HK-2 (cell line): ENCODE results near the gene FRY.

Source experiments
- DNase-seq: peaks from one replicate; pipeline ENCODE4 v3.0.0-alpha.2; 2018; ENCODE audit not compliant: unreplicated experiment

FRY gene

GRCh38 chr13:32173881-32174280 is 142.3 kb downstream of the FRY start:
- no peak for DNase-seq

DNA sequence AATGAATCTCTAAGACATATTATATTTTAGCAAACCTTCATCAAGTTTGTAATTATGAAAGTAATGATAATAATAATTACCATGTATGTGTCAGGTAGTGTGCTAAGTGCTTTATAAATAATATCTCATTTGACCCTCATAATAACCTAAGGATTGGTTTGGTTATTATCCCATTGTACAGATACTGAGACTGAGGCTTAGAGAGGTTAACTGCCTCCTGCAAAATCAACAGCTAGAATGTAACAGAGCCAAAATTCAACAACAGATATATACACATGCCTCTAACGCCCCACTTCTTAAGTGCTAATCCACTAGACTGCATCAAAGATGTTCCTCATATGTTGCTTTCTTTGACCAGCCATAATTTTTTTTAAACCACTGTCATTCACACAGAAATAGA is 142.8 kb downstream of the FRY start:
- DNase-seq: no peak

DNA sequence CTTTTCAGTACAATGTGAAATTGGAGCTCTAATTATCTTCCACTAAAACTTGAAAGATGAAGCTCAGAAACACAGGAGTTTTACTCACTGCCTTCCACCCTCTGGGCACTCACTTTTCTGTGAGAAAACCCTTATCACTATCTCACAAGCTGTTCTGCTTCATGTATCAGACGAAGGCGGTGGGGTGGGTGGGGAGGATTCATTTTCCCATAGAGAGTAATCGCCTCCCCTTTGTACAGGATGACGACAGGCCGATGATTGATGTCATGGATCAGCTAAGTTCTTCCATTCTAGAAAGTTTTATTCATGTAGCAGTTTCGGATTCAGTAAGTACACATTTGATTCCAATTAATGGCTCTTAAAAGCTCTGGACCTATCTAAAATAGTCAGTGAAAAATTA is 143.7 kb downstream of the FRY start:
- no peak for DNase-seq

DNA sequence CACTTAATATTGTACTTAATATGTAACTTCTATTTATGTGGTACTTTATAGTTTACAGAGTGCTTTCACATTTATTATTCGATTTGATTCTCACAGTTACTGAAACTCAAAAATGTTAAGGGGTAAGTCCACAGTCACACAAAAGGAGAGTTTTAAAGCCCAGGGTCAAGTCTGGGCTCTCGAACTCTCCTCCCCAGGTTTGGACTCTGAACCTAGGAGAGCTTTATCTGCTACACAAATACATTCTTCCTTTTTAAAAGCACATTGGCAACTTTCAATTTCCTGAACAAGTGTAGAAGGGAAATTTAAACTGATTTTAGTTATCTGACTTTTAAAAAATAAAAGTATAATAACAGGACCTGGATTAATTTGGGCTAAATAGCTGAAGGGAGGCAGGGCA is 144.4 kb downstream of the FRY start:
- DNase-seq: no peak

- DNase-seq: no peak
Observed at GRCh38 chr13:32176696-32177095, 145.1 kb downstream of the FRY start.

GRCh38 chr13:32178763-32179162 is 147.2 kb downstream of the FRY start:
- no peak for DNase-seq

DNA sequence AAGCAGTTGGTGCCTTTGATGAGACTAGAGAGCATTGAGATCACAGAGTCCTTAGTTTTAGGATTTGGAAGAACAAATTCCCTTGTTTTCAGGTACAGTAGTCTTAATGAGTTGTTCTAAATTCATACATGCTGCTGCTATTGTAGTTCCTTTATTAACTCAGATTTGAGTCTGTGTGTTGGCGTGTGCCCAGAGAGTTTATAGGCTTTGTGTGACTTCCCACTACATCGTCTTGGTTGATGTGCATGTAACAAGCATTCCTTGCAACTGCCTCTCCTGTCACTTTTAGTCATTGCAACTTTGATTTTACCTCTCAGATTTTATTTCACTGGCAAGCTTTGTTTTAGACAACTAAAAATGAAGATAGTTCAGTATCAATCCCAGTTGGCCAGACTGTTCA is 148.1 kb downstream of the FRY start:
- DNase-seq: no peak

DNA sequence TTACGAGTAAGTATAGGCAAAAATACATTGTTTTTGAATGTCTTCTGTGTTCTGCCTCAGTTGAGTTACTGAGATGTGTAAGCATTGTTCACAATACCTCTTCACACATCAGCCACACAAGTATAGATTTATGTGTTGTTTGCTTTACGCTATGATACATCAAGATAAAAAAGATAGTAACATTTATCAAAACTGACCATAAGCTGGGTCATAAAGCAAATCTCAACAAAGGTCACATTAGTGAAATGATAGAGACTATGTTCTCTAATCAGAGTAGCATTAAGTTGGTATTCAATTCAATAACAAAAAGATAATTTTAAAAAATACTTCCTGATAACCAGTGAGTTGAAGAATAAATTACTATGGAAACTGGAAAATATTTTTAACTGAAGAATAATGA is 156.1 kb downstream of the FRY start:
- DNase-seq: no peak

DNA sequence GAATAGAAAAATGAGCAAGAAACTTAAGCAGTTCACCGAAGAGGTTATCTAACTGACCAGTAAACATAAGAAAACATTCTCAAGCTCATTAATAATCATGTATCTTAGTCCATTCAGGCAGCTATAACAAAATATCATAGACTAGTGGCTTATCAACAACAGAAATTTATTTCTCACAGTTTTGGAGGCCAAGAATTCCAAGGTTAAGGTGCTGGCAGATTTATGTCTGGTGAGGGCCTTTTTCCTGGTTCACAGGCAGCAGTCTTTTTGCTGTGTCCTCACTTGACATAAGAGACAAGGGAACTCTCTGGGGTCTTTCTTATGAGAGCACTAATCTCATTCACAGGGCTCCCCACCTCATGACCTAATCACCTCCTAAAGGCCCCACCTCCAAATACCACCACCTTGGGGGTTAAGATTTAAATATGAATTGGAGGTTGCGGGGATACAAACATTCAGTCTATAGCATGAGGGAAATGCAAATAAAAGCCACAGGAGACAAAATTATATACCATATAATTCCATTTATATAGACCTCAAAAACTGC is 160.0 kb downstream of the FRY start:
- no peak for DNase-seq

GRCh38 chr13:32195713-32196112 is 164.1 kb downstream of the FRY start:
- DNase-seq: no peak

DNA sequence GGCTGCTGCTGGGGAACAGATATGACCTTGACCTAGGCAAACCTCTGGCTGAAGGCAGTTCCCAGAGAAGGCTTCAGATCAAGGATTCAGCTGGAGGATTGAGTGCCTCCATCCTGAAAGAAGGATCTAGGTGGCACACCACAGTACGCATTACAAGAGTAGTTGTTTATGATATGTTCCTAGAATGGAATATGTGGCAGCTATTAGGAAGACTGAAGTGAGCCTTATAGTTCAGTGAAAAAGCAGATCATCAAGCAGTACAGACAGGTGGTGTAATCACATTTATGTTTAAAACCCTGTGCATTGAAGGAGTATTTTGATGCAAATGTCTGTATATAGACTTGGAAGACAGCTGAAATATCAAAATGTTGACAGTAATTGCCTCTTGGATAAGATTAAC is 167.6 kb downstream of the FRY start:
- DNase-seq: no peak

DNA sequence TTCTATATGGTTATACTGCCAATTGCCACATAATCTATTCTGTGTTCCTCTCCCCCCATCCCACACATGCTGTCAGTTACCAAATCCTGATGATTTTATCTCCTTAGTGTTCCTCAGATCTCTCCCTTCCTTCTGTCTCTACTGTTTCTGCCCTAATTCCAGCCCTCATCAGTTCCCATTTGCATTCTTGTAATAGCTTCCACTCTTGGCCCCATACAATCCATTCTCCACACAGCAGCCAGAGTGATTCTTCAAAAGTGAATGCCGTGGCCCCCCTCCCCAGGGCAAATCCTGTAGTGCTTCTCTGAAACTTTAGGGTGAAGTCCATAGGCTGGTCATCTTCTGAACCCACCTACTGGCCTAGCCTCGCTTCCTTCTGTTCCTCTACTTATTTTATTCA is 169.2 kb downstream of the FRY start:
- DNase-seq: no peak

GRCh38 chr13:32201809-32202208 is 170.2 kb downstream of the FRY start:
- DNase-seq: no peak

DNA sequence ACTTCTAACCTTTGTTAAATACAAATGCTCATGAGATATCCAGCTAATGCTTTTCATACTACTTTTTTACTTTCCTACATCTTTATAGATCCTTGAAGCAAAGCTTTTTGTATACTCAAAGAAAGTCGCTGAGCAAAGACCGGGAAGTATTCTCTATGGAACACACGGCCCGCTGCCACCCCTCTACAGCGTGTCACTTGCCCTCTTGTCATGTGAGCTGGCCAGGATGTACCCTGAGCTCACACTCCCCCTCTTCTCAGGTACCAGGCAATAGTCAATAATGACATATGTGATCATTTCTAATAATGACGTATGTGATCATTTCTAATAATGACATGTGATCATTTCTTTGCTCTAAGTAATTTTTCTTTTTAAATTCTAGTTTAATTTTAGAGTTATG is 170.7 kb downstream of the FRY start:
- DNase-seq: no peak

DNA sequence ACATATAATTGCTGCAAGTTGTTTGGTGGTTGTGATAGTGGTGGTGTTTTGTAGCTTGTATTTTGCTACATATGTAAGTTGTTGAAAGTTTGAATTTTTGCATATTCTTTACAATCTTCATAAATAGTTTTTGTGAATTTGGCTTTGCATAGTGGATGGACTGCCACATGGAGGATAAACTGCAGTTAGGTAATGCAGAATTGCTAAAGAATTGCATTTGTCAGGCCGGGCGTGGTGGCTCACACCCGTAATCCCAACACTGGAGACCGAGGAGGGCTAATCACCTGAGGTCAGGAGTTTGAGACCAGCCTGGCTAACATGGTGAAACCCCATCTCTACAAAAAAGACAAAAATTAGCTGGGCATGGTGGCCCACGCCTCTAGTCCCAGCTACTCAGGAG is 171.6 kb downstream of the FRY start:
- no peak for DNase-seq

DNA sequence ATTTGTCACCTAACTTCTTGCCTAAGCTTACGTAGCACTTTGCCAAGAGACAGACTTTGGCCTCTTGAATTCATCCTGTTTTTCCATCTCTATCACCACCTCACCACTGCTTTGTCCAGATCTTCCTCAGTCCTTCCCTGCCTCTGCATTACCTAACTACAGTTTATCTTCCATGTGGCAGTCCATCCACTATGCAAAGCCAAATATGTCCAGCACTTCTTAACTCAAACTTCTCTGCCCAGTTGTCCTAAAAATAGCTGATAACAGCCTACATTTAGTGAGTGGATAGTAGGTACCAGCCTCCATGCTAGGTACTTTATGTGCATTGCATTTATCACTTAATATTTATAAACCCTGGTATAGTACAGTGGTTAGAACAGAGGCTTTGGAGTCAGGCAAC is 172.2 kb downstream of the FRY start:
- DNase-seq: no peak

DNA sequence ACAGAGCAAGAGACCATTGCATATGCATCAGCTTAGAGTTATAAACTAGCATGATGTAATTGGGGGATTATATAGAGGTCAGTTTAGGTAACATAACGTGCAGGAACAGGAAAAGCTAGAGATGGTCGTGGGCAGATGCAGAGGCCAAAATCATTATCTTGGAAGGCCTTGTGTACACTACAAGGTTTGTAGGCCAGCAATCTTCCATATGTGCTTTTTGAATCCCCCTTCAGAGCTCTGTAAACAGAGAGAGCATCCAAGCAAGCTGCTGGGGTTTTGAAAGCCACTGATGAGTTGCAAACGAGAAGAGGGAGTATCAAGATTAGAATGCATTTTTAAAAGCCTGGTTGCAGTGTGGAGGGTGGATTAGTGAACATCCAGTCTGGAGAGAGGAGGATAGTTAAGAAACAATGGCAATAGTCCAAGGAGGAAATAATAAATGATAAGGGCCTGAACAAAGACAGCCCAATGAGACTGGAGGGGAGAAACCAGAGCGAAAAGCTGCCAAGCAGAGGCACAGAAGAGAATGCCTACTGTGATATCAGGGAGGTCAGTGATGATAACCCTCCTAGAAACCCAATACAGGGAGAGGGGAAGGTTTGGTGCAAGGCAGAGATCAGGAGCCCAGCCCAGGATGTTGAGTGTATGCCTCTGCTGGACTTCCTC is 174.0 kb downstream of the FRY start:
- DNase-seq: no peak

DNA sequence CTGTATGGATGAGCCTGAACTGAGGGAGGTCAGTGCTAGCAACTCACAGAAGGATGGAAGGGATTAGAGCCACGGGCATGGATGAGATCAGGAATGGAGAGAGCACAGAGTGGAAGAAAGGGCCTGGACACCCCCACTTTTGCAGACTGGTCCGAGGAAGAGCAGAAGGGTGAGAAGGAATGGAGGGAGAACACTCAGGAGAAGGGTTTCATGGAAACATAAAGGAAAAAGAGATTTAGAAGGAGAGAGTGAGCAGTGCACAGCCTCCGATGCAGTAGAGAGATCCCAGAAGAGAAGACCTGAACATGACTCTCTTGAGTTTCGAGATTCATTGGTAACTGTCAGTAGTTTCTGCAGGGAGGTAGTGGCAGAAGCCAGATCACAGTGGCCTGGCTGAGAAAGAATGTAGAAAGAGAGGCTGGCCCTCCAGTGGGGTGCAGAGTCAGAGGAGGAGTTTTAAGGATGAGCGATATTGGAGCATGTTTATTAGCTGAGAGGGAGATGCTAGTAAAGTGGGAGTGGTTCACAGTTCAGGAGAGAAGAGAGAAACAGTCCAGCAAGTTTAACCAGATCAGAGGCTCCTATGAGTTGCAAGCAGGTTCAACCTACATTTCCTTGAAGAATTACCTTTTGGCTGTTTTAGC is 174.6 kb downstream of the FRY start:
- DNase-seq: no peak

DNA sequence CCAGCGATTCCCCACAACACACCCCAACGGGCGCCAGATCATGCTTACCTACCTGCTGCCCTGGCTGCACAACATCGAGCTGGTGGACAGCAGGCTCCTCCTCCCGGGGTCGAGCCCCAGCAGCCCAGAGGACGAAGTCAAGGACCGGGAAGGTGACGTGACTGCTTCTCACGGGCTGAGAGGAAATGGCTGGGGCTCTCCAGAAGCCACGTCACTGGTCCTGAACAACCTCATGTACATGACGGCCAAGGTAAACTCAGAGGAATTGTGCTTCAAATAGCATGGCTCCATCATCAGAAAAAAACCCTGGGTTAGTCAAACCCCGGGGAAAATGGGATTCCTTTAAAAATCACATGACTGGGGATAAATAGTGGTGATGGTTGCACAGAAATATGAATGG is 177.3 kb downstream of the FRY start:
- no peak for DNase-seq

DNA sequence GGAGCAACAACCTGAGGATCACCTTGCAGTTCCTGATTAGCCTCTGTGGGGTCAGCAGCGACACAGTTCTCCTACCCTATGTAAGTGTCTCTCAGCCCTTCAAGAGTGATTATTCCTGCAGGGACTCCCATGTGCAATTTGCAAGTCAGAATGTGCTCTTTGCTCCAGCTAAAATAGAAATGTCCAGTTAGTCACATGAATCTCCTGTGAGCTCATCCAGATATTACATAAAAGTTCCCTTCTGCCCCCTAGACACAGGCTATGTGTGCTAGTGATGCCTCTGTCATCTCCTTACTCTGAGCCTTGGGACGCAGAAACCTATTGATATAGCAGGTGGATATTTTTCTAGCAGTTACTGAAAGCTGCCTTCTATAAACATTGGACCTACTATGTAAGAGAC is 178.1 kb downstream of the FRY start:
- no peak for DNase-seq

GRCh38 chr13:32210101-32210500 is 178.5 kb downstream of the FRY start:
- DNase-seq: no peak

DNA sequence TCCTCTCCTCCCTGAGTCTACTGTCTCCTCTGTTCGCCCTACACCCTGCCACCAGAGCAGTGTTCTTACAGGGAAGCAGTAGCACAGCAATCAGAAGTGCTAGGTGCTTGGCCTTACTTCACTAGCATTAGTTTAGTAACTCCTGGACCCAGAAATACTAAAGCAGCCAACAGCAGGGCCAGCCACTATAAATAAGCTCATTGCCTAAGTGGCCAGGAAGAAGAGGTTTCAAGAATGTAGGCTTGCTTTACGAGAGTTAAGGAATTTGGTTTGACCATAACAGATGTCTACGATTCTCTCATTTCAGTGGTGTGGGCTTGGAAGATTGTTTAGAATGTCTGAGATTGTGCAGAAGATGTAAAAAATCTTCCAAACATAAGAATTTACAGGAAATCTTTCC is 180.2 kb downstream of the FRY start:
- DNase-seq: no peak

GRCh38 chr13:32212421-32212820 is 180.8 kb downstream of the FRY start:
- DNase-seq: no peak

GRCh38 chr13:32213626-32214025 is 182.1 kb downstream of the FRY start:
- no peak for DNase-seq
